NT2/D1 (cell line): ENCODE measurements around the gene CYP4A22.

Experiments
- SUZ12 ChIP-seq: IDR thresholded peaks from 2 replicates; pipeline ENCODE4 v1.6.1; 2011; ENCODE audit not compliant: insufficient read length, insufficient read depth; ENCODE audit errors: extremely low read depth
- YY1 ChIP-seq: IDR thresholded peaks from 2 replicates; pipeline ENCODE4 v1.6.1; 2011; ENCODE audit not compliant: insufficient read length, insufficient read depth
- ZNF274 ChIP-seq: IDR thresholded peaks from 2 replicates; pipeline ENCODE4 v1.6.1; 2011; ENCODE audit warnings: mild to moderate bottlenecking, low read depth, low read length

- no peak for TF ChIP-seq SUZ12
- TF ChIP-seq ZNF274: no peak
- TF ChIP-seq YY1: no peak
Observed at GRCh38 chr1:47181095-47181954, 44.1 kb downstream of the CYP4A22 start.
